ENCODE measurements around the gene RAB37.

DNA sequence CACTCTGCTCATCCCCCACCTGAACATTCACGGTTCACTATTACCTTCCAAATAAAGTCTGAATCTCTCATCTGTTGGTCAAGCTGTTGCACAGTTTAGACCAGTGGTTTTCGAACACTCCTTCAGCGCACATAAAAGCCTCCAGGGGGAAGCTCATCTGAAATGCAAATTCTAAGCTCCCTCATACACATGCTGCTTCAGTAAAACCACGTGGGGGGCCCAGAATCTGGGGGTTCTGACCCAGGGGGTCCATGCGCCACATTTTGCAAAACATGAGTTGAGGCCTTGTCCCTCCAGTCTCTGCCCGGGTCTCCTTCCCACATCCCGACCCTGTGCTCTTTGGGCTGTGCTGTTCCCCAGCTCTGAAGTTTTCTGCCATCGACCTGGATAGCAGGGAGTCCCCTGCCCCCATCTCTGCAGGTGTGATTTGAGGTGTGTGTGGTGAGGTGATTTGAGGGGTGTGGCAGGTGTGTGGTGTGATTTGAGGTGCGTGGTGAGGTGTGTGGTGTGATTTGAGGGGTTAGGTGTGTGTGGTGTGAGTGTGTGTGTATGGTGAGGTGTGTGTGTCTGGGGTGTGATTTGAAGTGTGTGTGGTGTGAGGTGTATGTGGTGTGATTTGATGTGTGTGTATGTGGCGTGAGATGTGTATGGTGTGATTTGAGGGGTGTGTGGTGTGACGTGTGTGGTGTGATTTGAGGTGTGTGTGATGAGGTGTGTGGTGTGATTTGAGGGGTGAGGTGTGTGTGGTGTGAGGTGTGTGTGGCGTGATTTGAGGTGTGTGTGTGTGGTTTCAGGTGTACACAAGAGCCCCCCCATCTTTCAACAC lies 4.8 kb upstream of the RAB37 start:
- TF ChIP-seq, protein P1, sequence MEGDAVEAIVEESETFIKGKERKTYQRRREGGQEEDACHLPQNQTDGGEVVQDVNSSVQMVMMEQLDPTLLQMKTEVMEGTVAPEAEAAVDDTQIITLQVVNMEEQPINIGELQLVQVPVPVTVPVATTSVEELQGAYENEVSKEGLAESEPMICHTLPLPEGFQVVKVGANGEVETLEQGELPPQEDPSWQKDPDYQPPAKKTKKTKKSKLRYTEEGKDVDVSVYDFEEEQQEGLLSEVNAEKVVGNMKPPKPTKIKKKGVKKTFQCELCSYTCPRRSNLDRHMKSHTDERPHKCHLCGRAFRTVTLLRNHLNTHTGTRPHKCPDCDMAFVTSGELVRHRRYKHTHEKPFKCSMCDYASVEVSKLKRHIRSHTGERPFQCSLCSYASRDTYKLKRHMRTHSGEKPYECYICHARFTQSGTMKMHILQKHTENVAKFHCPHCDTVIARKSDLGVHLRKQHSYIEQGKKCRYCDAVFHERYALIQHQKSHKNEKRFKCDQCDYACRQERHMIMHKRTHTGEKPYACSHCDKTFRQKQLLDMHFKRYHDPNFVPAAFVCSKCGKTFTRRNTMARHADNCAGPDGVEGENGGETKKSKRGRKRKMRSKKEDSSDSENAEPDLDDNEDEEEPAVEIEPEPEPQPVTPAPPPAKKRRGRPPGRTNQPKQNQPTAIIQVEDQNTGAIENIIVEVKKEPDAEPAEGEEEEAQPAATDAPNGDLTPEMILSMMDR (IDR thresholded peaks at IDR 0.05), result no peak
- no peak for TF ChIP-seq POLR2AphosphoS5 (IDR thresholded peaks at IDR 0.05)
